IMR-90 (cell line): ENCODE data around the gene CARD10.

Experiments used
- BHLHE40 ChIP-seq: fragments of 150-350 bp; IDR thresholded peaks from 2 replicates; pipeline ENCODE4 v1.6.1; 2016; ENCODE audit warnings: mild to moderate bottlenecking, low read depth, low read length
- CHD1 ChIP-seq: IDR thresholded peaks from 2 replicates; pipeline ENCODE4 v1.6.1; 2012; ENCODE audit warnings: low read depth, low read length, improper control_type of control experiment
- CTCF ChIP-seq: conservative IDR thresholded peaks from 2 replicates; pipeline ENCODE4 v1.5.1; 2012; ENCODE audit warnings: mild to moderate bottlenecking, low read depth, low read length, improper control_type of control experiment
- ELK1 ChIP-seq: fragments of 150-350 bp; IDR thresholded peaks from 2 replicates; pipeline ENCODE4 v1.6.1; 2016; ENCODE audit warnings: low read depth, mild to moderate bottlenecking, low read length, moderate library complexity, borderline replicate concordance
- POLR2A ChIP-seq: IDR thresholded peaks from 2 replicates; pipeline ENCODE4 v1.6.1; 2012; ENCODE audit warnings: mild to moderate bottlenecking, low read depth, low read length
- RAD21 ChIP-seq: IDR thresholded peaks from 2 replicates; pipeline ENCODE4 v1.6.1; 2012; ENCODE audit warnings: low read length, improper control_type of control experiment
- RCOR1 ChIP-seq: IDR thresholded peaks from 2 replicates; pipeline ENCODE4 v1.6.1; 2012; ENCODE audit warnings: mild to moderate bottlenecking, low read length, improper control_type of control experiment; ENCODE audit not compliant: insufficient replicate concordance
- RFX5 ChIP-seq: IDR thresholded peaks from 2 replicates; pipeline ENCODE4 v1.8.0; 2012; ENCODE audit warnings: low read depth, mild to moderate bottlenecking, low read length, moderate library complexity
- SMC3 ChIP-seq: fragments of 150-350 bp; IDR thresholded peaks from 2 replicates; pipeline ENCODE4 v1.6.1; 2016; ENCODE audit warnings: low read depth, mild to moderate bottlenecking, antibody characterized with exemption, low read length, moderate library complexity
- TF ChIP-seq, protein P1 (sequence below): fragments of 150-350 bp; IDR thresholded peaks from 2 replicates; pipeline ENCODE4 v1.6.1; 2017; ENCODE audit warnings: mild to moderate bottlenecking, antibody characterized with exemption, low read length, low read depth

- TF ChIP-seq CTCF (no peak), CHD1 (no peak), POLR2A (no peak), RFX5 (no peak), SMC3 (no peak), BHLHE40 (no peak), RAD21 (no peak), RCOR1 (no peak), ELK1 (no peak)
- TF ChIP-seq, protein P1, sequence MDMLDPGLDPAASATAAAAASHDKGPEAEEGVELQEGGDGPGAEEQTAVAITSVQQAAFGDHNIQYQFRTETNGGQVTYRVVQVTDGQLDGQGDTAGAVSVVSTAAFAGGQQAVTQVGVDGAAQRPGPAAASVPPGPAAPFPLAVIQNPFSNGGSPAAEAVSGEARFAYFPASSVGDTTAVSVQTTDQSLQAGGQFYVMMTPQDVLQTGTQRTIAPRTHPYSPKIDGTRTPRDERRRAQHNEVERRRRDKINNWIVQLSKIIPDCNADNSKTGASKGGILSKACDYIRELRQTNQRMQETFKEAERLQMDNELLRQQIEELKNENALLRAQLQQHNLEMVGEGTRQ = no peak
These were observed 77.1 kb downstream of the CARD10 start for GRCh38 chr22:37442135-37442534.
